Measurements from ENCODE around the gene IL2RA. TPM values are rescaled to one million over a fixed set of nuclear protein-coding genes. Genes with fewer than 3 reads are reported as not detected.
A peak's percentile ranks its signal among the peaks of the same experiment; 100 is the strongest.

IL2RA gene
- total RNA-seq, 3 donors from 2014 or later, result 0.33 to 1.3 (median 0.88) TPM

DNA sequence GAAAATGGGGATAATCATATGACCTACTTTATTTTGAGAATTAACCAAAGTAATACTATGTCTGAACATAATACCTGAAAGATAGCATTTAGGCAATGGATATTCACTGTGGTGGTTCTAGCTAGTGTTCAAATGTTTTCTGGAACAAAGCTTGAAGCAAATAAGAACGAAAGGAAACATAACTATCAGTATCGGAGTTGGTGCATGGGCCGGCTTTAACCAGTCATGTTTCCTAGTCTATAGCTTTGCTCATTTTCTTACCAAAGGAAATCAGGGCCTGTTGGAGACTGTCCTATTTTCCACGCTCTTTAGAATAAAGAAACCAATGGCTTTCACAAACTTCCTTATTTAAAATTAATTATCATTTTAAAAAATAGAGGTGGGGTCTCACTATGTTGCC lies 8.9 kb downstream of the IL2RA start:
- intact Hi-C loops (cut with DNase I; ENCODE audit: low total_unique reads), result no loop called here

GRCh38 chr10:6052247-6053221 lies 9.6 kb downstream of the IL2RA start:
- peak in 1 of 2 donors; percentile 38 for DNase-seq (ENCODE audit: low spot score in 2 of 2)
- peak overlapping the region; percentile 56 to 72 for H3K27ac ChIP-seq
- peaks cover 4 to 6% of the 10 kb centered on the region in 2 donors for H3K4me1 ChIP-seq
- H3K36me3 ChIP-seq, result no peaks in the 10 kb centered on the region
- intact Hi-C loops (cut with DNase I; ENCODE audit: low total_unique reads), result no loop called here
- no peak for TF ChIP-seq POLR2AphosphoS5 (IDR thresholded peaks at IDR 0.05)
- TF ChIP-seq POLR2A (IDR thresholded peaks at IDR 0.05), result no peak
- TF ChIP-seq CTCF (IDR thresholded peaks at IDR 0.05), result no peak
- H3K9me3 ChIP-seq, result no peaks in the 10 kb centered on the region
- H3K27me3 ChIP-seq, result no peaks in the 10 kb centered on the region
- no peak overlapping the region for H3K4me3 ChIP-seq

More for the DNA sequence above, 8.9 kb downstream of the IL2RA start:
- H3K27me3 ChIP-seq, result no peaks in the 10 kb centered on the region
- H3K4me1 ChIP-seq, result peaks cover 4 to 6% of the 10 kb centered on the region in 2 donors
- TF ChIP-seq POLR2AphosphoS5 (IDR thresholded peaks at IDR 0.05), result no peak
- no peak for TF ChIP-seq POLR2A (IDR thresholded peaks at IDR 0.05)
- TF ChIP-seq CTCF (IDR thresholded peaks at IDR 0.05), result no peak
- H3K36me3 ChIP-seq, result no peaks in the 10 kb centered on the region
- H3K9me3 ChIP-seq, result no peaks in the 10 kb centered on the region
- peak overlapping the region; percentile 56 to 72 for H3K27ac ChIP-seq
- DNase-seq (ENCODE audit: low spot score in 2 of 2), result no peak
- H3K4me3 ChIP-seq, result no peak overlapping the region

GRCh38 chr10:6050801-6051445 lies 11.2 kb downstream of the IL2RA start:
- H3K36me3 ChIP-seq, result no peaks in the 10 kb centered on the region
- no peak for TF ChIP-seq POLR2A (IDR thresholded peaks at IDR 0.05)
- TF ChIP-seq POLR2AphosphoS5 (IDR thresholded peaks at IDR 0.05), result peak in 1 of 3 donors; percentile 44
- peak in 1 of 3 donors; percentile 33 for TF ChIP-seq CTCF (IDR thresholded peaks at IDR 0.05)
- intact Hi-C loops (cut with DNase I; ENCODE audit: low total_unique reads), result no loop called here
- H3K27me3 ChIP-seq, result no peaks in the 10 kb centered on the region
- DNase-seq (ENCODE audit: low spot score in 2 of 2), result peak in 1 of 2 donors; percentile 60
- H3K4me1 ChIP-seq, result peaks cover 4 to 6% of the 10 kb centered on the region in 2 donors
- H3K27ac ChIP-seq, result peak overlapping the region; percentile 73 to 80
- H3K9me3 ChIP-seq, result no peaks in the 10 kb centered on the region
- peak overlapping the region; percentile 29 to 63 (median 46) for H3K4me3 ChIP-seq

GRCh38 chr10:6049031-6049400 lies 13.2 kb downstream of the IL2RA start:
- Histone ChIP-seq H3K4me3 (no peak overlapping the region), H3K27me3 (no peaks in the 10 kb centered on the region), H3K27ac (no peak overlapping the region), H3K4me1 (peaks cover 4 to 6% of the 10 kb centered on the region in 2 donors), H3K36me3 (no peaks in the 10 kb centered on the region), H3K9me3 (no peaks in the 10 kb centered on the region)
- no peak for DNase-seq (ENCODE audit: low spot score in 2 of 2)
- TF ChIP-seq POLR2A (IDR thresholded peaks at IDR 0.05) (no peak), POLR2AphosphoS5 (IDR thresholded peaks at IDR 0.05) (no peak), CTCF (IDR thresholded peaks at IDR 0.05) (no peak)
- intact Hi-C loops (cut with DNase I; ENCODE audit: low total_unique reads), result no loop called here

Data from breast epithelium (tissue), 4 donors.